ENCODE data around the gene PGAP3. TPM values are rescaled to one million over a fixed set of nuclear protein-coding genes. Genes with fewer than 3 reads are reported as not detected.

PGAP3 gene
- total RNA-seq, 1 experiment from 2014 or later: 29.0 TPM

DNA sequence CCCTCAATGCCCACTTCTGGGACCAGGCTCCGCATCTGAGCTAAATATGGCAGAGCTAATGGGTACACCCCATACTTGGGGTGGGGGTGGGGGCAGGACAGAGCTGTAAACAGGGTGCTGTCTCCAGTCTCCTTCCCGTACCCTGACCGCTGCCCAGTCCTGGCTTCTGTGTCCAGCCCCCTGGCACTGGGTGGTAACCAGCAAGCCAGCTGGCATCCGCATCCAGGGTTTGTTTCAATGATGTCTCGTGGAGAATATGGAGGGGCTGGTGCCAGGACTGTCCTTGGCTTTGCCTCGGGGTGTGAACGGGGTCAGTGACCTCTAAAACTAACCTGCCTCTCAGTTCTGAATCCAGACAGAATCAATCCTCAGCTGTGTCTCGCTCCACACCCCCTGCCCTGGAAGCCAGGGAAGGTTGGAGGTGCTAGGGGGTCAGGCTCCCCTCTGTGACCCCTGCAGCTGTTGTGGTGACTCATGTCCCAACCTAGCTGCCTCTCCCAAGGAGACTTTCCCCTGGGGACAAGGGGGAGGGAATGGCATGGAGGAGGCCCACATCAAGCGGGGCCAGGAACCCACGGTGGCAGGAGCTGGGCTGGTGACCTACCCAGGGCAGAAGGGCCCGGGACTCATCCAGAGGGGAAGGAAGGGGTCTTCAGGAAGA, 21.1 kb downstream of the PGAP3 start:
- H3K27me3 Mint-ChIP-seq (ENCODE audit: low read depth): peaks cover 62% of the 10 kb centered on the region
- H3K36me3 Mint-ChIP-seq (ENCODE audit: insufficient read depth in 1 of 3, low read depth in 3 of 3): no peaks in the 10 kb centered on the region
- Histone ChIP-seq H3K4me2 (ENCODE audit: insufficient read depth, insufficient read length, low read length) (peak overlapping the region; percentile 65), H3K56ac (ENCODE audit: insufficient read length, low read depth, low read length) (no peak overlapping the region), H4K91ac (ENCODE audit: insufficient read length, low read depth, low read length) (no peak overlapping the region), H3K79me2 (ENCODE audit: insufficient read depth, low read length) (no peaks in the 10 kb centered on the region), H3K18ac (ENCODE audit: insufficient read length, low read depth, low read length) (no peak overlapping the region), H2BK20ac (ENCODE audit: low read depth, low read length, poor library complexity, severe bottlenecking) (no peak overlapping the region), H3K27me3 (ENCODE audit: insufficient read depth, low read length) (peaks cover 3% of the 10 kb centered on the region; the same call in 1 of the 2 replicates), H4K5ac (ENCODE audit: insufficient read length, low read depth, low read length) (no peak overlapping the region), H2BK15ac (ENCODE audit: low read depth, low read length) (no peak overlapping the region), H3K27ac (ENCODE audit: insufficient read length, low read depth, low read length) (no peak overlapping the region), H2BK5ac (ENCODE audit: insufficient read length, low read length) (no peak overlapping the region), H3K9me3 (ENCODE audit: control insufficient read depth, low read depth, low read length) (no peaks in the 10 kb centered on the region), H4K20me1 (ENCODE audit: control insufficient read depth, insufficient read depth, insufficient read length) (no peaks in the 10 kb centered on the region), H2BK12ac (ENCODE audit: insufficient read length, low read depth, low read length) (no peak overlapping the region), H3K9ac (ENCODE audit: extremely low read depth, insufficient read length, low read length) (no peak overlapping the region), H3K4ac (ENCODE audit: low read depth, low read length) (no peak overlapping the region), H2AK5ac (ENCODE audit: insufficient read length, low read length) (no peak overlapping the region), H2AFZ (ENCODE audit: low read length) (no peak overlapping the region), H2BK120ac (ENCODE audit: low read depth, low read length, poor library complexity, severe bottlenecking) (no peak overlapping the region), H3K14ac (ENCODE audit: insufficient read depth, low read length) (no peak overlapping the region), H3K4me1 (ENCODE audit: insufficient read depth, low read length) (peaks cover 6% of the 10 kb centered on the region; the same call in 1 of the 2 replicates), H3K23me2 (ENCODE audit: insufficient read length, low read depth, low read length, poor library complexity, severe bottlenecking) (peaks cover 6% of the 10 kb centered on the region), H3K79me1 (ENCODE audit: insufficient read depth, low read depth, low read length, poor library complexity, severe bottlenecking) (no peaks in the 10 kb centered on the region), H3K23ac (ENCODE audit: insufficient read length, low read depth, low read length) (no peak overlapping the region), H3T11ph (ENCODE audit: low read length) (no peak overlapping the region), H4K8ac (replicated peaks; ENCODE audit: insufficient read length, low read depth, low read length) (no peak overlapping the region)
- H3K9me3 Mint-ChIP-seq: no peaks in the 10 kb centered on the region; a peak in 1 of 5 replicates
- H3K4me3 Mint-ChIP-seq: peak overlapping the region; percentile 40 to 75; a peak in 4 of 5 replicates
- no CpG with 5 or more reads among the region's 11 CpGs for WGBS (ENCODE audit: extremely low coverage, insufficient read length, low lambda C conversion rate)
- peaks cover 33 to 51% of the 10 kb centered on the region in 2 experiments for H3K4me1 Mint-ChIP-seq
- TF ChIP-seq, protein P1, sequence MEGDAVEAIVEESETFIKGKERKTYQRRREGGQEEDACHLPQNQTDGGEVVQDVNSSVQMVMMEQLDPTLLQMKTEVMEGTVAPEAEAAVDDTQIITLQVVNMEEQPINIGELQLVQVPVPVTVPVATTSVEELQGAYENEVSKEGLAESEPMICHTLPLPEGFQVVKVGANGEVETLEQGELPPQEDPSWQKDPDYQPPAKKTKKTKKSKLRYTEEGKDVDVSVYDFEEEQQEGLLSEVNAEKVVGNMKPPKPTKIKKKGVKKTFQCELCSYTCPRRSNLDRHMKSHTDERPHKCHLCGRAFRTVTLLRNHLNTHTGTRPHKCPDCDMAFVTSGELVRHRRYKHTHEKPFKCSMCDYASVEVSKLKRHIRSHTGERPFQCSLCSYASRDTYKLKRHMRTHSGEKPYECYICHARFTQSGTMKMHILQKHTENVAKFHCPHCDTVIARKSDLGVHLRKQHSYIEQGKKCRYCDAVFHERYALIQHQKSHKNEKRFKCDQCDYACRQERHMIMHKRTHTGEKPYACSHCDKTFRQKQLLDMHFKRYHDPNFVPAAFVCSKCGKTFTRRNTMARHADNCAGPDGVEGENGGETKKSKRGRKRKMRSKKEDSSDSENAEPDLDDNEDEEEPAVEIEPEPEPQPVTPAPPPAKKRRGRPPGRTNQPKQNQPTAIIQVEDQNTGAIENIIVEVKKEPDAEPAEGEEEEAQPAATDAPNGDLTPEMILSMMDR (conservative IDR thresholded peaks at IDR 0.05): no peak
- no peak for DNase-seq
- no peak overlapping the region for H3K27ac Mint-ChIP-seq
